Kidney tubule cell (primary cell): ENCODE data around the gene RNF214.
"Not testable (repeated sequence)": the region's sequence is repeated elsewhere in the genome, so short reads cannot be mapped to it uniquely, and the experiment has no call there.

Experiments used
- DNase-seq: peaks from one replicate; pipeline ENCODE4 v3.0.0-alpha.2; 2018; ENCODE audit warnings: low spot score

The RNF214 gene

GRCh38 chr11:117230999-117231841 lies 1.3 kb upstream of the RNF214 start:
- DNase-seq: peak; percentile 13

DNA sequence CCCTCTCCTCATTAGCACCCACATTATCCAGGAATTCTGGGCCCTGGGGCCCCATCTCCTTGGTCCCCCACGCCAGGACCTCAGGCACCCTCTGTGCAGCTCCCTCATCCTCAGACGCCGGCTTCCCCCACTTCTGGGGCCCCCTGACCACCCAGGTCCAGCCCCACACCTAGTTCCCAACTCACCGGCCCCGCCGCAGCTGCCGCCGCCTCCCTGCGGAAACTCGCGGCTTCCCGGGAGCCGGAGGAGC lies 704 bp upstream of the RNF214 start, which contains the start of gene PCSK7:
Gene PCSK7, minus strand, starts transcription at position 232 of the 250 bp plus-strand sequence. CDS start 2,229 bp downstream, outside the sequence.
- no peak for DNase-seq

GRCh38 chr11:117232911-117233409 lies 489 bp downstream of the RNF214 start:
- no peak for DNase-seq

DNA sequence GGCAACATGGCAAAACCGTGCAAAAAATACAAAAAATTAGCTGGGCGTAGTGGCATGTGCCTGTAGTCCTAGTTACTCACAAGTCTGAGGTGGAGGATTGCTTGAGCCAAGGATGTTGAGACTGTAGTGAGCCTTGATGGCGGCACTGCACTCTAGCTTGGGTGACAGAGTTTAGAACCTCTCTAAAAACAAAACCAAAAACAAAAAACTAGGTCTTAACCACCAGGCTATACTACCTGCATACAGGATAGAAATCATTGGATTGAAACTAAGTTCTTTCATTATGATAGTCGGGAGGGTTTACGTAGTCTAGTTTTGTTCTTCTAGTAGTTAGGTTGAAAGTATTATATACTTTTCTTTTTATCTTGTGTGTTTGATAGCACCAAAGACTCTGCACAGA lies 5.8 kb downstream of the RNF214 start:
- DNase-seq: no peak

DNA sequence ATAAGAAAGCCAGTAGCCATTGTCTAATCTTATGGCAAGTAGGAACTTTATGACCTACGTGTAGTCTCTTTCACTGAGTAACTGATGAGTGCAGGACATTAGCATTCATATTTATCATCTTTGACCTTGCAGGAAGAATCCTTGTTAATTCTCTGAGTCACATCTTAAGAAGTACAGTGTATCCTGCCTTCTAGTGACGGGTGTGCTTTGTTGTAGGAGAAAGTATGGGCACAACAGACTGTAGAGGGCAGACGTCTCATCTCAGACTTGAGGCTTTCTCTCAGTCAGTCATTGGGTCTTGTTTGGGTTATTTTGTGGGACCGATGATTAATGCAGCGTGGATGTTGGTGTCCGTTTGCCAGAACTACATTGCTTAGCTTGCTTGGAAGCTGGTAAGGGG lies 6.8 kb downstream of the RNF214 start:
- DNase-seq: peak; percentile 65

DNA sequence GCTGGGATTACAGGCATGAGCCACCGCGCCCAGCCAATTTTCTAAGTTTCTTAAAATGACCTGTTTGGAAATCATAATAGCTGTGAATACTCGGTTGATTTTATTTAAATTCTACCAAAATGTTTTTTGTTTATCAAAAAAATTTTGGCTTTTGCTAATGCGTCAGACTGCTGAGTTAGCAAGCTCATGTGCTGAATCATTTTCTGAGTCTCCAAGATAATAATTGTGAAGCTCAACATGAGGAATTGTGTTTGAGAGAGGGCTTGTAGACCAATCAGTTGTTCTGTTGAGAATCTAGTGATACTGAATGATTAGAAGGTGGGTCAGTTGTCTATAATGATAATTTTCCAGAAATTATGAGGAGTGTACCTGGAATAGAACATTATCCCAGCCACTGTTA lies 15.9 kb downstream of the RNF214 start:
- DNase-seq: no peak

GRCh38 chr11:117249571-117249970 lies 17.1 kb downstream of the RNF214 start:
- no peak for DNase-seq

DNA sequence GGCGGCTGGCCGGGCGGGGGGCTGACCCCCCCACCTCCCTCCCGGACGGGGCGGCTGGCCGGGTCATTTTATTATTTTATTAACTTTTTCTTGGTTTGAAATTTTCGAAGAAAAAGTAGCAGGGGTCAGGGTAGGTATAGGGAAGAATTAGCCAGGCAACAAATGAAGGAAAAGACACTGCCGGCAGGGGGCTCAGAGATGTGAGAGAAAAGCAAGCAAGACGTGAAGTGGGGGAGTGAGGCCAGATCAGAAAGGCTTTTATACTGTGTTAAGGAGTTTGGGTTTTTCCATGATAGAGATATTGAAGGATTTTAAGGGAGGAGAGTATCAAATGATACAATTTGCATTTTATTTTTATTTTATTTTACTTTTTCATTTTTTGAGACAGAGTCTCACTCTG lies 19.0 kb downstream of the RNF214 start:
- no peak for DNase-seq

- DNase-seq: no peak
Observed at GRCh38 chr11:117255966-117256365, 23.5 kb downstream of the RNF214 start.

GRCh38 chr11:117256573-117256972 lies 24.1 kb downstream of the RNF214 start:
- peak; percentile 11 for DNase-seq

GRCh38 chr11:117258576-117258975 lies 26.1 kb downstream of the RNF214 start:
- no peak for DNase-seq

DNA sequence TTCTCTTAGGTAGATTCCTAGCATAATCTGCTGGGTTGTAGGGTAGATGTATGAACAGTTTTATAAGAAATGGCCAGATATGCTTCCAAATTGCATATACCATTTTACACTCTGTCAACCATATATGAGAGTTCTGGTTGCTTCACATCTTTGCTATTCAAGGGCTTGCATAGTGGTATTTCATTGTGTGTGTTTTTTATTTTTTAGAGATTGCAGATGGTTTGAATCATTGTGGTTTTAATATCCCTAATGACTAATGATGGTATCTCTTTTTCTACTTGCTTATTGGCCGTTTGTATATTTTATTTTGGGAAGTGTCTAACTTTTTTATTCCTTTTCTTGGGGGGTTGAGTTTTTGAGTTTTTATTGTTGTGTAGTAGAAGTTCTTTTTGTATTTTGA lies 26.9 kb downstream of the RNF214 start:
- DNase-seq: no peak

DNA sequence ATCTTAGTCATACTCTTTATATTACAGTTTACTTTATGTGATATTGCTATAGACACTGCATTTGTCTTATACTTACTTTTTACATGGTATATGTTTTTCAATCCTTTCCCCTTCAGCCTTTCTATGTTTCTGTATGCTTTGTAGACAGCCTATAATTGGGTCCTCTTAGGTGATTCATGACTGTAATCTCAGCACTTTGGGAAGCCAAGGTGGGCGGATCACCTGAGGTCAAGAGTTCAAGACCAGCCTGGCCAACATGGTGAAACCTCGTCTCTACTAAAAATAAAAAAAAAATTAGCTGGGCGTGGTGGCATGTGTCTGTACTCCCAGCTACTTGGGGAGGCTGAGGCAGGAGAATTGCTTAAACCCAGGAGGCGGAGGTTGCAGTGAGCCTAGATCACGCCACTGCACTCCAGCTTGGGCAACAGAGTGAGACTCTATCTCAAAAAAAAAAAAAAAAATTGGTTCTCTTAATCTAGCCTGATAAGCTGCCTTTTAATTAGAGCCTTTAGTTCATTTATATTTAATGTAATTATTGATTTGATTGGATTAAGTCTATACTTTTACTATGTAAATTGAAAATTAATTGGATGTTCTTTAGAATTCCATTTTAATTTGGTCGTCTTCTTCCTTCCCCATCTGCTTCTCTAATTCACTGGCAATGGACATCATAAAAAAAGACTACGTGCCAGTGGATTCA lies 32.3 kb downstream of the RNF214 start:
- not testable (repeated sequence) for DNase-seq

DNA sequence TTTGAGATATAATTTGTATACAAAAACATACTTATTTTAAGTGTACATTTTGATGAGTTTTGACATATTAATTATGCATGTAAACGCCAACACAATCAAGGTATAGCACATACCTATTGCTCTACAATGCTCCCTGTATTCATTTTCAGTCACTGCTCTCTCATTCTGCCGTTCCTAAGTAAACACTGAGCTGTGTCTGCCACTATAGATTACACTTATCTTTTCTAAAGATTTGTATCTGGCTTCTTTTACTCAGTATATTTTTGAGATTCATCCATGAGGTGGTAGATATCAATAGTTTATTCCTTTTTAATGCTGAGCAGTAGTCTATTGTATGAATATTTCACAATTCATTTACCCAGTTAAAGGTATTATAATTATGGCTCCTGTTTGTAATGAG lies 33.3 kb downstream of the RNF214 start:
- DNase-seq: no peak

DNA sequence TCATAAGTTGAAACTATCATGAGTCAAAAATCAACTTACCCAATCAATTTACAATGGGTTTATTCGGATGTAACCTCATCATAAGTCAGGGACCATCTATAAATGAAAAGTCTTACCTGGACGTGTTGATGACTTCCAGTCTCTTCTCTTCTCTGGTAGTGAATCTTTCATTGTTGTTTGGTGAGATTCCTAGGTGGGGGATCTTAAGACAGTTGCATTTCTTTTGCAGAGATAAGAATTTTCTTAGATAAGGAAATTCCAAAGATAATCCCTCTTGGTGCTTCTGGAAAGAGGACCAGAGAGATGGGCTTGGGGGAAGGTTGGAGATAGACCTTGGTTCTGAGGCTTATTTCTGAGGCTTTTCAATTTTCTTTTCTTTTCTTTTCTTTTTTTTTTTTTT lies 37.4 kb downstream of the RNF214 start:
- DNase-seq: no peak

- DNase-seq: no peak
Observed at GRCh38 chr11:117271208-117271607, 38.7 kb downstream of the RNF214 start.

GRCh38 chr11:117272175-117272574 lies 39.7 kb downstream of the RNF214 start:
- DNase-seq: not testable (repeated sequence)

- no peak for DNase-seq
Observed at GRCh38 chr11:117273550-117274289, 41.2 kb downstream of the RNF214 start.

GRCh38 chr11:117278347-117278746 lies 45.9 kb downstream of the RNF214 start:
- no peak for DNase-seq

- no peak for DNase-seq
Observed at GRCh38 chr11:117279711-117280376, 47.4 kb downstream of the RNF214 start.

DNA sequence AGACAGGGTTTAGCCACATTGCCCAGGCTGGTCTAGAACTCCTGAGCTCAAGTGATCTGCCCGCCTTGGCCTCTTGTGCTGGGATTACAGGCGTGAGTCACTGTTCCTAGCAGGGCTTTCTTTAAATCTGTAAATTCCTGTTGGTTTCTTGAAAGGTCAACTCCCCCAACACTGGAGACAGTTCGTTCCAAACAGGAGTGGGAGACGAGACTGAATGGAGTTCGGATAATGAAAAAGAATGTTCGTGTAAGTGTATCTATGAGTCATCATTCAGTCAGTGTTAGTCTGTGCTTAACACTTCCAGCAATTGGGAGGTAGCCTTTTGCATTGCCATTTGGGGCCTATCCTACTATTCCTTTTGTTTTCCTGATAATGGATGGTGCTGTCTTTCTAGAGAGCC lies 48.7 kb downstream of the RNF214 start:
- DNase-seq: peak; percentile 31

- no peak for DNase-seq
Observed at GRCh38 chr11:117281869-117282268, 49.4 kb downstream of the RNF214 start.
